Jurkat, Clone E6-1 (cell line): Measurements from ENCODE around the gene PSMD14.
"Not testable (repeated sequence)": the region's sequence is repeated elsewhere in the genome, so short reads cannot be mapped to it uniquely, and the experiment has no call there.

Experiments used
- DNase-seq: peaks from one replicate; pipeline ENCODE4 v3.0.0-alpha.2; 2011; ENCODE audit warnings: low read depth, low spot score
- H3K4me3 ChIP-seq: 2 replicates; pipeline ENCODE4 v1.5.1; 2011; ENCODE audit warnings: mild to moderate bottlenecking, low read length, control low read depth, moderate library complexity

PSMD14 gene

DNA sequence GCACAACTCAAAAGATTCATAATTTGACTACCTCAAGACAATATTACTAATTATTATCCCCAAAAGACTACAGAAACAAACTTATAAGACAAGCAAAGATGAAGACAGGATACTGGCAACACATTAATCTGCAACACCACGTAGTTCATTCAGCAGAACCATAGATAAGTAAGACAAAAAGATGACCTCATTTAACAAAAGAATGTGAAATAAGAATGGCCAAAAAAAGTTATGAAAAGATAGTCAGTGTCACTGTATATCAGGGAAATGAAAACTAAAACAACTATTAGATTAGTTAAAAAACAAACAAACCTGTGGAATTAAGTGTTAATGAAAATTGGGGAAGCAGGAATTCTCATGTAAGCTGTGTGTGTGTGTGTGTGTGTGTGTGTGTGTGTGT, 19.4 kb downstream of the PSMD14 start:
- no peak for DNase-seq
- no peak overlapping the region for H3K4me3 ChIP-seq

DNA sequence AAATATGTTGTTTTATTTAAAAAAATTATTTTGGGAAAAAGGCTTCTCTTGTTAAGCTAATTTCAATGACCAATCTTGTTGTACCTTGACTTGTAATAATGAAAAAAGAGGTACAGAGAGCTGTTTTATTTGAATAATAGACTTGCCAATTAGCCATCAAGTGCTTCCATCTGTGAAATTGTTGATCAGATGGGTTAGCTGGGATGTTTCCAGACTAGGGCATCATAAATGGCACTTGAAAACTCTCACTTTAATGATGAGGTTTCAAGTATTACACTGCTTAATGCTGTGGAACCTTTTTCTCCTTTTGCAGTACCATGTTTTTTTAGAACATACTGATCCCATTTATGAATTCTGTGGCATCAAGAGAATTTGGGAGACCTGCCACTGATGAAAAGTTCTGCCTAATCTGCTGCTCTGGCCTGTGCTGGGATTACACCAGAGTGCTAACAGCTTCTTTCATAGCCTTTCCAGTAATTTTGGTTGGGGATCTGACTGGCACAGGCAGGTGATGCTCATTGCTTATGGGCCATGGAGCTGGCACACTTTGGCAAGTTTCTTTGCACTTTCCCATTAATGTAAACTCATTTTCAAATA, 24.2 kb downstream of the PSMD14 start:
- DNase-seq = no peak
- H3K4me3 ChIP-seq = no peak overlapping the region

DNA sequence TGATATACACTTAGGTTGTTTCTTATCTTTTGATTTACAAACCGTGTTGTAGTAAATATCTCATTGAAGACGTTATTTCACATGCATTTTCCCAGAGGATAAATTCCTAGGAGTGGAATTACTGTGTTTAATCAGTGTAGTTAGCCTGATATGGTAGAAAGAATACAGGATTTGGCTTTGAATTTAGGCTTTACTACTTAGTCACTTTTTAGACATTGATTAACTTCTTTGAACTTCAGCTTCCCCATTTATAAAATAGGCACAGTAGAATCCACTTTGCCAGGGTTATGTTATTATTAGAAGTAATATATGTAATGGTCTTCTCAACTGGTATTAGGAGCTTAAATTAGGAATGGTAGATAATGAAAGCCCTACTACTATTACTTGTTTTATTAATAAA, 27.4 kb downstream of the PSMD14 start:
- no peak overlapping the region for H3K4me3 ChIP-seq
- no peak for DNase-seq

DNA sequence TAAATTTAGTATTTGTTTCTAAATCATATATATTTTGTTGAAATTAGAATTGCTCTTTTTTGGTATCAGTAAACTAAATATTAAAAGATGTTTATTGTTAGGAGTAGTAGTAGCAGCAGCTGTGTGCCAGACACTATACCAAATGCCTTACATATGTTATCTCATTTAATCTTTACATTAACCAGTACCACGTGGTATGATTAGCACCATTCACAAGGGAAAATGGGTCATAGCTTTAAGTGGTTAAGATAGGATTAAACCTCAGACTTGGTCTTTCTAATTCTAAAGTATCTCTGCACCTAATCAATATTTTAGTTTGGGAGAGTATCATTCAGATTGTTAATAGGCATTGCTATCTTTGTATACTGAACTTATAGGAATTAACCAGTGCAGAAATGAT, 29.0 kb downstream of the PSMD14 start:
- no peak for DNase-seq
- no peak overlapping the region for H3K4me3 ChIP-seq

DNA sequence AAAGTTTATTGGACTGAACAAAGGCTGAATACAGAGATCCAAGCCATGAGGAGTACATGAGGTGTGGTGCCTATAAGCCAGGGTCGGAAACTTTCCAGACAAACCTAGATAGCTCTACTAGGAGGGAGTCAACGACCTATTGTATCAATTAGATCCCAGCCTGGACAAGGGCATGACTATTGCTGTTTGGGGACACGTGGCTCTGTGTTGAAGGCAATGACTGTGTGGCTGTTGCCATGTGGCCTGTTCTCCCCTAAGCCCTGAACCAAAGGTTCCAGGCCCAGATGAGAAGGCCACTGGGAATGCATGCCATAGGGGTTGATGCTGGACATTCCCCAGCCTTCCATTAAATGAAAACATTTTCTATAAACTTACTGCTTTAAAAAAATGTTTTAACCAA, 31.3 kb downstream of the PSMD14 start:
- DNase-seq, H3K4me3 ChIP-seq: not testable (repeated sequence)

DNA sequence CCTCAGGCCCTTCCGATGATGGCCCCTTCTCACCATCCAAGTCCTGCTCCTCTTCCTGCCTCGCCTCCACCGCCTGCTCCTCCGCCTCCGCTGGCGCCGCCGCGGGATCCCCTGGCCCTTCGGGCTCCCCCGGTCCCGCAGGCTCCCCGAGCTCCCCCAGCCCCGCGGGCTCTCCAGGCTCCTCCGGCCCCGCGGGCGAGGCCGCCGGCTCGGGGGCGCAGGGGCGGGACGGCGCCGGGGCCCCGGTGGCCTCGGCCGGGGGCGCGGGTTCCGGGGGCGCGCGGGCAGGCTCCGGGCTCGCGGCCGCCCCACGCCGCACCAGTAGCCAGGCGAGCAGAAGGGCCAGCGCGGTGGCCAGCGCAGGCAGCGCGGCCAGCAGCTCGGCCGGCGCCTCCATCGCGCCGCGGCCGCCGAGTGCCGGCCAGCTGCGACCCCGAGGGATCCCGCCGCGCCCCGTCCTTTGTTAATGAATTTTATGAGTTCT, 32.7 kb downstream of the PSMD14 start:
- DNase-seq, H3K4me3 ChIP-seq: not testable (repeated sequence)

DNA sequence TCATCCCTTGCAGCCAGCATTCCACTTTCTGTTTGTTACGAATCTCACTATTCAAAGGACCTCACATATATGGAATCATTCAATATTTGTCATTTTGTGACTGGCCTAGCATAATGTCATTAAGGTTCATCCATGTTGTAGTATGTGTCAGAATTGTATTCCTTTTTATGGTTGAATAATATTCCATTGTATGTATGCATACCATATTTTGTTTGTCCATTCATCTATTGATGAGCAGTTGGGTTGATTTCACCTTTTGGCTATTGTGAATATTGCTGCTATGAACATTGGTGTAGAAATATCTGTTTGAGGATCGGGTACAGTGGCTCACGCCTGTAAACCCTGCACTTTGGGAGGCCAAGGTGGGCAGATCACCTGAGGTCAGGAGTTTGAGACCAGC, 35.0 kb downstream of the PSMD14 start:
- DNase-seq = no peak
- no peak overlapping the region for H3K4me3 ChIP-seq

DNA sequence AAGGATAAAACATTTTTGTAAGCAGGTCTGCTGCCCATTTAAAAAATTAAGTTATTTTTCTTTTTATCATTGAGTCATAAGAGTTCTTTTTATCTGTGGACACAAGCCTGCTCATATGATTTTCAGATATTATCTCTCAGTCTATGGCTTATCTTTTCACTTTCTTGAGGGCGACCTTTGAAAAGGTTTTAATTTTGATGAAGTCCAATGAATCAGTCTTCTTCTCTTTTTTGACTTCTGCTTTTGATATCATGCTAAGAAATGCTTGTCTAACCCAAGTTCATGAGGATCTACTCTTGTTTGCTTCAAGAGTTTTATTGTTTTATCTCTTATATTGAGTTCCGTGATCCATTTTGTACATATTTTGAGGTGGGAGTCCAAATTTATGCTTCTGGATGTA, 36.5 kb downstream of the PSMD14 start:
- DNase-seq = no peak
- no peak overlapping the region for H3K4me3 ChIP-seq

DNA sequence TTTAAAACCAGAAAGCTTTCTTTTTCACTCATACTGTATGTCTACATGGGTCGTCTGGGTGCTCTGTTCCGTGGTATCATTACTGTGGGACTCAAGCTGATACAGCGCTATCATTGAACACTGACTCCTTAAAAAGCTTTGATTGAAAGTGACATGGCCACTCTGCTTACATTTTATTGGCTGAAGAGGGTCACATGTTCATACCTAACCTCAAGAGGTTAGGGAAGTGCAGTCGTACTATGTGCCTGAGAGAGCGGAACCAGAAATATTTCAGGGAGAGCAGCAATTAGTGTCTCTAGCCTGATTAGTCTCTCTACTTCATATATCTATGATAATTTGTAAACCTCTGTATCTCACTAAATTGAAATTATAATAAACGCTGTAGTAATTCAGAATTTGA, 43.5 kb downstream of the PSMD14 start:
- DNase-seq = no peak
- no peak overlapping the region for H3K4me3 ChIP-seq

DNA sequence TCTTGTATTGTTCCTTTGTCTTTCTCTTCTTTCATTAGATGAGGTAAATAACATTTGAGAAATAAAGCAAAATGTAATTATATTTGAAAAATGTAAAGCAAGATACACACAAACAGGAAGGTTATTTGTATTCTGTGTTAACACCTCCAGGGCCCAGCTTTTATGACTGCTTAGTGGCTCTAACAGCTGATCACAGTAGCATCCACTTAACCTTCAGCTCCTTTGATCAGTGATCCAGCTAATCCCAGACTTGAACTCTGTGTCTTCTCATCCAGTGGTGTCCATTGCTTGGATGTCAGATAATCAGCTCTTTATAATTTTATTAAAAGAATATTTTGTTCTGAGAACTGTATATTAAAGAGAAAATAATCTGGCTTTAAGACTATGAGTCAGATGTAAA, 44.5 kb downstream of the PSMD14 start:
- no peak for DNase-seq
- no peak overlapping the region for H3K4me3 ChIP-seq

DNA sequence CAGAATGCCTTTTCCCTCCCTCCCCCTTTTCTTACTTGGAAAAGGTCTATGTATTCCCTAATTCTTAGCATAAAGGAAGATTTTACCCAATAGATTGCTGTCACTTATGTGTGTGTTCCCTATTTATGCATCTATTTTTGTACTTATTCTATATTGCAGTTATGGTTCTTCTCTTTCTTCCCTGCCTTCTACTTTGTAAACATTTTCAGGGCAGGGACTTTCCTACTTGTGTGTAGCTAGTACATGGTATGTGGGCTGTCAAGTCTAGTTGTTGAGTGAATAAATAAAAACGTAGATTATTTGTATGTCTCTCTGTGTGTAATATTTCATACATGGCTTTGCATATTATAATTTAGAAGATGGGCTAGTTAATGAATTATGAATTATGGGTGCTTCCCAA, 45.3 kb downstream of the PSMD14 start:
- no peak for DNase-seq

DNA sequence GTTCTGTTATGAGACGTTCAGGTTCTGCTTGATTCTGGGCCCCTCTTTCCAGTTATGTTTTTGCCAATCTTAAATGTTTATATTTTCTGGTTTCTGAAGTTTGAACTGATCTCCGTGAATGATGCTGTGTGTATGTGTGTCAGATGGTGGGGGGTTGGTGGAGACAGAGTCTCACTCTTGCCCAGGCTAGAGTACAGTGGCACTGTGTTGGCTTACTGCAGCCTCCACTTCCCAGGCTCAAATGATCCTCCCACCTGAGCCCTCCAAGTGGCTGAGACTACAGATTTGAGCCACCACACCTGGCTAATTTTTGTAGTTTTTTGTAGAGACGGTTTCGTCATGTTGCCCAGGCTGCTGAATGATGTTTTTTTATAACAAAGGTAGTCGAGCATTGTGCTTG, 45.9 kb downstream of the PSMD14 start:
- no peak for DNase-seq
- H3K4me3 ChIP-seq = no peak overlapping the region

More for the DNA sequence above, 45.3 kb downstream of the PSMD14 start:
- H3K4me3 ChIP-seq = no peak overlapping the region

DNA sequence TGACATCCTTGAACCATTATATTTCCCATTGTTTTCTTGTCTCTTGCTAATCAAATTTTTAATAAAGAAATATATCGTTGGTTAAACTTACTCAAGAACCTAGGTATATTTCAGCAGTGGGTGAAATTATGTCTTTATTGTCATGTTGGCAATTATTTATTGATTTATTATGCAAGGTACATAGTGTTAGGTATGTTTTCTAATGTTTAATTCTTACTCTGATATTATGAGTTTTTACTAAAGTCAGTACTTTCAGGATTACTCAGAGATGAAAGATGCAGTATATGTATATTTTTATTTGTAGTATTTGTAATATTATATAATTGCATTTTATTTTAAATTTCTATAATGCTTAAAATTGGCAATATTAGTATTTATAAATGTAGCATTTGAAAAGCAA, 46.9 kb downstream of the PSMD14 start:
- no peak for DNase-seq
- H3K4me3 ChIP-seq = no peak overlapping the region

DNA sequence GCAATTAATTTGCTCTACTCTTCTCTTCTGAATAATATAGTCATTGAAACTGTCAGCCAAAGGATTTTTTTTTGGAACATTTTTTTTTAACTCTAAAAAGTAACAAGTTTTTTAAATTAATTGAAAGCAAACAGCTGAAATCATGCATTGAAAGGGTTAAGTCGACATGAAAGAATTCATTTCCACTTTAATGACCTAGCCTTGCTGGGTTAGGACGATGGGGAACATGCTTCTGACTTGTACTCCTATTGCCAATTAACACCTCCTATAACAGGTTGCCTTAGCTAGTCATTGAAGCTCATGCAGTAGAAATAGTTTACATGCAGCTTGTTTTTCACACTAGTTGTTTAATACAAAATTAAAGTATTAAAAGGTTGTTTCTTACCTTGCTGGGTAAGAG, 47.8 kb downstream of the PSMD14 start:
- no peak overlapping the region for H3K4me3 ChIP-seq
- DNase-seq = no peak

DNA sequence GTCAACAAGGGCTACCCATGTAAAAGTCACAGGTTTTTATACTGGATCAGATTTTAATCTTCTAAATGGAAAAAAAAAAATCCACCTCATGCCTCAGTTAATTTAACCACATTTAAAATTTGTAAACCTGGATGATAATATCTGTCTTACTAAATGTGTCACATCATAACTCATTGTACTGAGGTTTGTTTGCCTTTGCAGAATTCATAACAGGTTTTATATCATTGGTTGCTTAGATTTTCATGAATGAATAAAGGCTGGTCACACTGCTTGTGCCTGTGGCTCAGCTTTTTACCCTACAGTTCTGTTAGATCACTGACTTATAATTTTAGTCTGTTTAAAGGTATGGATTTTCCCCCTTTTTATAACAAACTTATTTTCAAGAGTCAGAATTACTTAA, 48.9 kb downstream of the PSMD14 start:
- H3K4me3 ChIP-seq = no peak overlapping the region
- no peak for DNase-seq

DNA sequence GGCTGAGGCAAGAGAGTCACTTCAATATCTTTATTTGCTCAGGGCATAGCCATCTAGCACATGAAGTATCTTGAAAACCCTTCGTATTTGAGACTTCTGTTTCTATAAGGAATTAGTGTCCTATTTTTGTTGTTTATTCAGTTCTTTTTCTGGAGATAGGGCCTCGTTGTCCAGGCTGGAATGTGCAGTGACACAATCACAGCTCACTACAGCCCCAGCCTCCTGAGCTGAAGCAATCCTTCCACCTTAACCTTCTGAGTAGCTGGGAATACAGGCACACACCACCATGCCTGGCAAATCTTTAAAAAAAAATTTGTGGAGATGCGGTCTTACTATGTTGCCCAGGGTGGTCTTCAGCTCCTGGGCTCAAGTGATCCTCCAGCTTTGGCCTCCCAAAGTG, 50.6 kb downstream of the PSMD14 start:
- no peak for DNase-seq
- H3K4me3 ChIP-seq = no peak overlapping the region

DNA sequence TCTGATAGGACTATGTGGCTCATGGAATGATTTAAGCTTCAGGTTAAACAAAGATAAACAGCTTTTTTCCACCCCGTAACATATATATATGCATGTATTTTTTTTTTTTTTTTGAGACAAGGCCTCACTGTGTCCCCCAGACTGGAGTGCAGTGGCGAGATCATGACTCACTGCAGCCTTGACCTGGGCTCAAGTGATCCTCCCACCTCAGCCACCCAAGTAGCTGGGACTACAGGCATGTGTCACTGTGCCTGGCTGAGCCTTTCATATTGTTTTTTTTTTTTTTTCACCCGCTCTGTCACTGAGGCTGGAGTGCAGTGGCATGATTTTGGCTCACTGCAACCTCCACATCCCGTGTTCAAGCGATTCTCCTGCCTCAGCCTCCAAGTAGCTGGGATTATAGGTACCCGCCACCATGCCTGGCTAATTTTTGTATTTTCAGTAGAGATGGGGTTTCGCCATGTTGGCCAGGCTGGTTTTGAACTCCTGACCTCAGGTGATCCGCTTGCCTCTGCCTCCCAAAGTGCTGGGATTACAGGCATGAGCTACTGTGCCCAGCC, 52.0 kb downstream of the PSMD14 start:
- not testable (repeated sequence) for H3K4me3 ChIP-seq, DNase-seq

DNA sequence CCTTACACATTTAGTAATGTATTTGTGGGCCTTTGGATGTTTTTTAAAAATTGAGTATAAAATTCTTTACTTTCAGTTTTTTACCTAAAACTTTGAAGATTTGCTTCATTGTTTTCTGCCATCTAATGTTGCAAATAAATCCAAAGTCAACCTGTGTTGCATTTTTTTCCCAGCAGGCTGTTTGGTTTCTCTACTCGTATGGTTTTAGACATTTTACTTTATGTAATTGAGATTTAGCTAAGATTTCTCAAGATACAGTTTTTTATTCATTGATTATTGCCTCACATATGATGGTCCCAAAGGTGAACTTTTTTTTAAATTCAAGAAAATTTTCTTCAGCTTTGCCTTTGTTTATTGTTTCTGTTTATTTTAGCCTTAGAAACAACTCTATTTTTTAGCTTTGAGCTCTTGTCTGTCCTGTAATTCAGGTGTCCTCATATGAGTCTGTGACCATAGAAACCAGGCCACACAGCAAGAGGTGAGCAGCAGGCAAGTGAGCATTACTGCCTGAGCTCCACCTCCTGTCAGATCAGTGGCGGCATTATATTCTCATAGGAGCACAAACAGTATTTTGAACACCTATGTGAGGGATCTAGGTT, 54.4 kb downstream of the PSMD14 start:
- DNase-seq = no peak
- H3K4me3 ChIP-seq = no peak overlapping the region

DNA sequence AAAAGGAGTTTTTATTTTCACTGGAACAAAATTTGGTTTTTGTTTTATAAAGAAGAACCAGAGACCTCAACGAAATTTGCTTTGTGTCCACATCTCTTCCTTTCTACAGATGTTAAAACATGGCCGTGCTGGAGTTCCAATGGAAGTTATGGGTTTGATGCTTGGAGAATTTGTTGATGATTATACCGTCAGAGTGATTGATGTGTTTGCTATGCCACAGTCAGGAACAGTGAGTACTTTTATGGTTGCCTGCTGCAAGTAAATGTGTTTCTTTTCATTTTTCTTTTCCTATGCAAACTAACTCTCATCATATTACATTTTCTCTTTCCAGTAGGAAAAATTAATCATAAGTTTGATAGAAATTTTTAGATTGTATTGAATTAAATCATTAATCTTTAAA, 59.5 kb downstream of the PSMD14 start:
- no peak for DNase-seq
- H3K4me3 ChIP-seq = no peak overlapping the region

DNA sequence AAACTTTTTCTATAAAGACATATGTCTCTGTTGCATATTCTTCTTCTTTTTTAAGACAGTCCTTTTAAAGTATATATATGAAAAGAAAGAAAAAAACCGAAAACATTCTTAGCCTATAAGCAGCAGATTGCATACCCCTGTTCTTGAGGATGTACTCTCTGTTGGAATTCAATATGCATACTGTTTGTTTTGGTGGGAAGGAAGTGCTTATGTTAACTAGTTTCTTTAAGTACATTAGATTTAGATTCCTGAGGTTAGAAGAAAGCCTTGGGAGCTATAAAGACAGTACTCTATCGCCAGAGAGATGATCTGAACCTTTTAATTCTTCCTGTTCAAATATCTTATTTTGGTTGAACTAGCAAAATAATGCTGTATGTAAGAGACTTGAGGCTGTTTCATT, 61.1 kb downstream of the PSMD14 start:
- DNase-seq = no peak
- H3K4me3 ChIP-seq = no peak overlapping the region

DNA sequence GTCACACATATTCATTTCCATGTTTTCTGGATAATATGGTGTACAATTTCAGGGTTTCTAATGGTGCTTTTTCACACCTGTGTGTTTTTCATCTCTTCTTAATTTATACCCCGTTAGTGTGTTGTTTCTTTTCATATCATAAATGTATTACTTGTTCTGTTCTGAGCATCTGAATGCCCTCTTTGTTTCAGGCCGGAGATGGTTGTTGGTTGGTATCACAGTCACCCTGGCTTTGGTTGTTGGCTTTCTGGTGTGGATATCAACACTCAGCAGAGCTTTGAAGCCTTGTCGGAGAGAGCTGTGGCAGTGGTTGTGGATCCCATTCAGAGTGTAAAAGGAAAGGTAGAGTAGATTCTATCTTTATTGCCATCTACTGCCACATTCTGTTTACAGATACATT, 62.8 kb downstream of the PSMD14 start:
- no peak overlapping the region for H3K4me3 ChIP-seq
- no peak for DNase-seq
